ENCODE data around the gene POLR2F. TPM values are rescaled to one million over a fixed set of nuclear protein-coding genes. Genes with fewer than 3 reads are reported as not detected.

The POLR2F gene
- polyA plus RNA-seq, 1 donor from 2014 or later: 195 TPM

DNA sequence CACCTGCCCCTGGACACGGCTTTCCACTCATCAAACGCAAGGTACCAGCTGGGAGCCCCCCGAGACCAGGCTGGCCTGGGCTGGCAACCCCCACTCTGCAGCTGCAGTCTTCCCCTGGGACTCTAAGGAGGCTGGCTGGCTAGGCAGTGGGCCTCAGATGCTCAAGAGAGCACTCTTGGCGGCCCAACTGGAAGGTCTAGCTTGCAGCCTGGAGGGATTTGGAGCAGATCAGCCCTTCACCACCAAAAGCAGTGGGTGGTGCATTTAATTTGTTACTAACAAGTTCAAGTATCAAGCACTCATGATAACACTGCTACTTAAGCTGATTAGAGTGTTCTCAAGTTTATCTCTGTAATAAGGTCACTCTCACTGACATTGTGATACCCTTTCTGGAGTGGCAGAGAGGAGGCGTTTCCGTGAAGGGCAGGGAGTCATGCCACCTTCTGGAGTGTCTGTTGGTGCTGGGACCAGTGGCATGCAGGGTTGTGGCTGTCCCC, 21.6 kb upstream of the POLR2F start:
- Histone ChIP-seq H3K4me2 (ENCODE audit: low read length) (no peak overlapping the region), H4K20me1 (ENCODE audit: insufficient read depth) (no peaks in the 10 kb centered on the region), H3K79me2 (replicated peaks; ENCODE audit: insufficient read depth, low read length) (no peaks in the 10 kb centered on the region), H3K36me3 (ENCODE audit: insufficient read depth, low read length) (no peaks in the 10 kb centered on the region), H2AFZ (ENCODE audit: low read depth, low read length) (no peak overlapping the region), H3K9ac (ENCODE audit: low read length) (no peak overlapping the region), H3K9me2 (ENCODE audit: insufficient read depth, low read length) (no peaks in the 10 kb centered on the region), H3F3A (ENCODE audit: insufficient read depth, low read length, poor library complexity, severe bottlenecking) (no peaks in the 10 kb centered on the region), H3K9me3 (ENCODE audit: low read length) (no peaks in the 10 kb centered on the region), H3K4me3 (ENCODE audit: low read length) (no peak overlapping the region), H3K27ac (ENCODE audit: low read length) (no peak overlapping the region), H3K27me3 (ENCODE audit: insufficient read depth, low read depth, low read length) (no peaks in the 10 kb centered on the region)
- no peak for TF ChIP-seq MXI1 (conservative IDR thresholded peaks at IDR 0.05; ENCODE audit: poor library complexity, severe bottlenecking)
- TF ChIP-seq EZH2 (IDR thresholded peaks at IDR 0.05; ENCODE audit: borderline replicate concordance, insufficient read depth, low read length, poor library complexity, severe bottlenecking): no peak
- no peak for TF ChIP-seq POLR2AphosphoS5 (IDR thresholded peaks at IDR 0.05)
- TF ChIP-seq, protein P1, sequence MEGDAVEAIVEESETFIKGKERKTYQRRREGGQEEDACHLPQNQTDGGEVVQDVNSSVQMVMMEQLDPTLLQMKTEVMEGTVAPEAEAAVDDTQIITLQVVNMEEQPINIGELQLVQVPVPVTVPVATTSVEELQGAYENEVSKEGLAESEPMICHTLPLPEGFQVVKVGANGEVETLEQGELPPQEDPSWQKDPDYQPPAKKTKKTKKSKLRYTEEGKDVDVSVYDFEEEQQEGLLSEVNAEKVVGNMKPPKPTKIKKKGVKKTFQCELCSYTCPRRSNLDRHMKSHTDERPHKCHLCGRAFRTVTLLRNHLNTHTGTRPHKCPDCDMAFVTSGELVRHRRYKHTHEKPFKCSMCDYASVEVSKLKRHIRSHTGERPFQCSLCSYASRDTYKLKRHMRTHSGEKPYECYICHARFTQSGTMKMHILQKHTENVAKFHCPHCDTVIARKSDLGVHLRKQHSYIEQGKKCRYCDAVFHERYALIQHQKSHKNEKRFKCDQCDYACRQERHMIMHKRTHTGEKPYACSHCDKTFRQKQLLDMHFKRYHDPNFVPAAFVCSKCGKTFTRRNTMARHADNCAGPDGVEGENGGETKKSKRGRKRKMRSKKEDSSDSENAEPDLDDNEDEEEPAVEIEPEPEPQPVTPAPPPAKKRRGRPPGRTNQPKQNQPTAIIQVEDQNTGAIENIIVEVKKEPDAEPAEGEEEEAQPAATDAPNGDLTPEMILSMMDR (IDR thresholded peaks at IDR 0.05; ENCODE audit: poor library complexity, severe bottlenecking): no peak
- no peak for TF ChIP-seq EP300 (conservative IDR thresholded peaks at IDR 0.05; ENCODE audit: poor library complexity, severe bottlenecking)
- TF ChIP-seq, protein P2, sequence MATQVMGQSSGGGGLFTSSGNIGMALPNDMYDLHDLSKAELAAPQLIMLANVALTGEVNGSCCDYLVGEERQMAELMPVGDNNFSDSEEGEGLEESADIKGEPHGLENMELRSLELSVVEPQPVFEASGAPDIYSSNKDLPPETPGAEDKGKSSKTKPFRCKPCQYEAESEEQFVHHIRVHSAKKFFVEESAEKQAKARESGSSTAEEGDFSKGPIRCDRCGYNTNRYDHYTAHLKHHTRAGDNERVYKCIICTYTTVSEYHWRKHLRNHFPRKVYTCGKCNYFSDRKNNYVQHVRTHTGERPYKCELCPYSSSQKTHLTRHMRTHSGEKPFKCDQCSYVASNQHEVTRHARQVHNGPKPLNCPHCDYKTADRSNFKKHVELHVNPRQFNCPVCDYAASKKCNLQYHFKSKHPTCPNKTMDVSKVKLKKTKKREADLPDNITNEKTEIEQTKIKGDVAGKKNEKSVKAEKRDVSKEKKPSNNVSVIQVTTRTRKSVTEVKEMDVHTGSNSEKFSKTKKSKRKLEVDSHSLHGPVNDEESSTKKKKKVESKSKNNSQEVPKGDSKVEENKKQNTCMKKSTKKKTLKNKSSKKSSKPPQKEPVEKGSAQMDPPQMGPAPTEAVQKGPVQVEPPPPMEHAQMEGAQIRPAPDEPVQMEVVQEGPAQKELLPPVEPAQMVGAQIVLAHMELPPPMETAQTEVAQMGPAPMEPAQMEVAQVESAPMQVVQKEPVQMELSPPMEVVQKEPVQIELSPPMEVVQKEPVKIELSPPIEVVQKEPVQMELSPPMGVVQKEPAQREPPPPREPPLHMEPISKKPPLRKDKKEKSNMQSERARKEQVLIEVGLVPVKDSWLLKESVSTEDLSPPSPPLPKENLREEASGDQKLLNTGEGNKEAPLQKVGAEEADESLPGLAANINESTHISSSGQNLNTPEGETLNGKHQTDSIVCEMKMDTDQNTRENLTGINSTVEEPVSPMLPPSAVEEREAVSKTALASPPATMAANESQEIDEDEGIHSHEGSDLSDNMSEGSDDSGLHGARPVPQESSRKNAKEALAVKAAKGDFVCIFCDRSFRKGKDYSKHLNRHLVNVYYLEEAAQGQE (IDR thresholded peaks at IDR 0.05; ENCODE audit: borderline replicate concordance): no peak

DNA sequence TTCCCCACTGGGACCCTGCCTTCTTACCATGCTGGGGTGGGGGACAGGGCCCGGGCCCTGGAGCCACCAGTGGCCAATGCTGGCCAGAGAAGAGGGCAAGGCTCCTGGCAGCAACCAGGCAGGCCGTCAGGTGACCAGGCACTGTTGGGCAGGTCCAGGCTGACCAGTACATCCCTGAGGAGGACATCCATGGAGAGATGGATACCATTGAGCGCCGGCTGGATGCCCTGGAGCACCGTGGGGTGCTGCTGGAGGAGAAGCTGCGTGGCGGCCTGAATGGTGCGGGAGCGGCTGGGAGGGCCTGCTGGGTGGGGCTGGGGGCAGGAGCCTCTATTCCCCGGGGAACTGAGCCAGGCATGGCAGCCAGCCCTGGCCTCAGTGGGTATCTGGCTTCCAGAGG, 21.1 kb upstream of the POLR2F start:
- Histone ChIP-seq H2AFZ (ENCODE audit: low read depth, low read length) (no peak overlapping the region), H3K36me3 (ENCODE audit: insufficient read depth, low read length) (no peaks in the 10 kb centered on the region), H3K9me2 (ENCODE audit: insufficient read depth, low read length) (no peaks in the 10 kb centered on the region), H3K9ac (ENCODE audit: low read length) (no peak overlapping the region), H4K20me1 (ENCODE audit: insufficient read depth) (no peaks in the 10 kb centered on the region), H3K27me3 (ENCODE audit: insufficient read depth, low read depth, low read length) (no peaks in the 10 kb centered on the region), H3K9me3 (ENCODE audit: low read length) (no peaks in the 10 kb centered on the region), H3K4me3 (ENCODE audit: low read length) (no peak overlapping the region), H3K27ac (ENCODE audit: low read length) (no peak overlapping the region), H3F3A (ENCODE audit: insufficient read depth, low read length, poor library complexity, severe bottlenecking) (no peaks in the 10 kb centered on the region), H3K79me2 (replicated peaks; ENCODE audit: insufficient read depth, low read length) (no peaks in the 10 kb centered on the region), H3K4me2 (ENCODE audit: low read length) (no peak overlapping the region)
- no peak for TF ChIP-seq POLR2AphosphoS5 (IDR thresholded peaks at IDR 0.05)
- TF ChIP-seq RAD21 (conservative IDR thresholded peaks at IDR 0.05): no peak
- no peak for TF ChIP-seq TAF1 (IDR thresholded peaks at IDR 0.05; ENCODE audit: low read depth)
- TF ChIP-seq, protein P1 (IDR thresholded peaks at IDR 0.05; ENCODE audit: poor library complexity, severe bottlenecking): no peak
- TF ChIP-seq EZH2 (IDR thresholded peaks at IDR 0.05; ENCODE audit: borderline replicate concordance, insufficient read depth, low read length, poor library complexity, severe bottlenecking): no peak
- TF ChIP-seq SMC3 (conservative IDR thresholded peaks at IDR 0.05; ENCODE audit: poor library complexity): no peak
- no peak for TF ChIP-seq MXI1 (conservative IDR thresholded peaks at IDR 0.05; ENCODE audit: poor library complexity, severe bottlenecking)
- TF ChIP-seq, protein P2 (IDR thresholded peaks at IDR 0.05; ENCODE audit: borderline replicate concordance): no peak
- TF ChIP-seq EP300 (conservative IDR thresholded peaks at IDR 0.05; ENCODE audit: poor library complexity, severe bottlenecking): no peak
